Smooth muscle cell (in vitro differentiated cells): ENCODE data around the gene RNASEH1. TPM values are rescaled to one million over a fixed set of nuclear protein-coding genes. Genes with fewer than 3 reads are reported as not detected.

ENCODE experiments used
- DNase-seq: peaks from one replicate; lab custom pipeline; 2025; ENCODE audit not compliant: unreplicated experiment; lab: John Stamatoyannopoulos, UW
- H2AFZ ChIP-seq: fragments of 200-600 bp; sonication (generic); 2 replicates; pipeline ENCODE4 v1.6.0; 2016; ENCODE audit warnings: antibody characterized with exemption, low read depth, mild to moderate bottlenecking
- H3F3A ChIP-seq: fragments of 200-600 bp; sonication (generic); 2 replicates; pipeline ENCODE4 v1.6.0; 2017; ENCODE audit warnings: antibody characterized with exemption, low read depth
- H3K27ac ChIP-seq: fragments of 200-600 bp; sonication (generic); 2 replicates; pipeline ENCODE4 v1.5.1; 2016; ENCODE audit warnings: low read depth, mild to moderate bottlenecking
- H3K27me3 ChIP-seq: fragments of 200-600 bp; sonication (generic); 2 replicates; pipeline ENCODE4 v1.6.1; 2016; ENCODE audit warnings: low read depth, mild to moderate bottlenecking
- H3K36me3 ChIP-seq: fragments of 200-600 bp; sonication (generic); 2 replicates; pipeline ENCODE4 v1.5.1; 2016; ENCODE audit warnings: low read depth
- H3K4me1 ChIP-seq: fragments of 200-600 bp; sonication (generic); 2 replicates; pipeline ENCODE4 v1.5.1; 2016; ENCODE audit warnings: low read depth
- H3K4me2 ChIP-seq: fragments of 200-600 bp; sonication (generic); 2 replicates; pipeline ENCODE4 v1.6.0; 2016; ENCODE audit warnings: mild to moderate bottlenecking
- H3K4me3 ChIP-seq: fragments of 200-600 bp; sonication (generic); 2 replicates; pipeline ENCODE4 v1.5.1; 2016; ENCODE audit warnings: mild to moderate bottlenecking
- H3K79me2 ChIP-seq: fragments of 200-600 bp; sonication (generic); 2 replicates; pipeline ENCODE4 v1.6.0; 2016; ENCODE audit warnings: low read depth, mild to moderate bottlenecking
- H3K9ac ChIP-seq: fragments of 200-600 bp; sonication (generic); 2 replicates; pipeline ENCODE4 v1.6.0; 2016; ENCODE audit warnings: low read depth
- H3K9me3 ChIP-seq: fragments of 200-600 bp; sonication (generic); replicated peaks from 2 replicates; pipeline ENCODE4 v1.5.1; 2016; ENCODE audit warnings: low read depth
- H4K20me1 ChIP-seq: fragments of 200-600 bp; sonication (generic); 2 replicates; pipeline ENCODE4 v1.6.0; 2016; ENCODE audit warnings: low read depth
- CTCF ChIP-seq: fragments of 200-600 bp; sonication (generic); IDR thresholded peaks from 2 replicates; pipeline ENCODE4 v1.5.1; 2017; ENCODE audit warnings: borderline replicate concordance, mild to moderate bottlenecking, antibody characterized with exemption; ENCODE audit not compliant: insufficient read depth, poor library complexity, severe bottlenecking
- WGBS: methylation state at CpG from one replicate; pipeline ENCODE4 v1.1.7; 2016; ENCODE audit warnings: low lambda C conversion rate; 5-methylcytosine and 5-hydroxymethylcytosine counted together
- polyA plus RNA-seq: library from polyadenylated mRNA; unstranded; fragments of >200 nt; fragmentation: Nextera tagmentation; extraction: Ambion mirVana; gene quantifications from 2 replicates; pipeline ENCODE4 v1.2.1, GENCODE V29; 2016
- total RNA-seq: library from RNA; depleted of rRNA; stranded (reverse); fragments of >200 nt; gene quantifications from 2 replicates; pipeline ENCODE4 v1.2.3, GENCODE V29; 2014

The RNASEH1 gene
- total and polyA plus RNA-seq, 2 experiments from 2014 or later: 18.3 to 39.2 TPM

- DNase-seq: no peak
- no peak overlapping the region for H2AFZ ChIP-seq
- H3K27ac ChIP-seq: peak overlapping the region; percentile 32
- TF ChIP-seq CTCF: no peak
- H4K20me1 ChIP-seq: no peaks in the 10 kb centered on the region
- H3K4me3 ChIP-seq: no peak overlapping the region
- 35% methylated on average over 13 of the region's 13 CpGs for WGBS
- H3K9me3 ChIP-seq: no peaks in the 10 kb centered on the region
- peaks cover 9% of the 10 kb centered on the region for H3F3A ChIP-seq
- H3K36me3 ChIP-seq: no peaks in the 10 kb centered on the region
- peaks cover 6% of the 10 kb centered on the region for H3K79me2 ChIP-seq
- peak overlapping the region; percentile 59 for H3K4me2 ChIP-seq
- no peaks in the 10 kb centered on the region for H3K27me3 ChIP-seq
- H3K9ac ChIP-seq: no peak overlapping the region
- peaks cover 6% of the 10 kb centered on the region for H3K4me1 ChIP-seq
These were observed 35.1 kb downstream of the RNASEH1 start for GRCh38 chr2:3522961-3523421.

GRCh38 chr2:3520591-3520990 is 37.5 kb downstream of the RNASEH1 start:
- DNase-seq: no peak
- WGBS: 95% methylated on average over 6 of the region's 6 CpGs
- Histone ChIP-seq H2AFZ (no peak overlapping the region), H4K20me1 (no peaks in the 10 kb centered on the region), H3K27ac (no peak overlapping the region), H3K9me3 (no peaks in the 10 kb centered on the region), H3K9ac (no peak overlapping the region), H3K36me3 (no peaks in the 10 kb centered on the region), H3K4me2 (peak overlapping the region; percentile 90), H3K79me2 (peaks cover 16% of the 10 kb centered on the region), H3K4me3 (no peak overlapping the region), H3K4me1 (peaks cover 11% of the 10 kb centered on the region), H3K27me3 (no peaks in the 10 kb centered on the region), H3F3A (peaks cover 9% of the 10 kb centered on the region)
- TF ChIP-seq CTCF: no peak

- Histone ChIP-seq H3K27ac (peak within 1 kb of the TSS; percentile 85), H3F3A (peaks cover 9% of the 10 kb centered on the region), H3K27me3 (no peaks in the 10 kb centered on the region), H3K4me3 (peak within 1 kb of the TSS; percentile 73), H3K4me2 (peak within 1 kb of the TSS; percentile 95), H4K20me1 (no peaks in the 10 kb centered on the region), H3K79me2 (peaks cover 16% of the 10 kb centered on the region), H3K36me3 (no peaks in the 10 kb centered on the region), H2AFZ (peak within 1 kb of the TSS; percentile 84), H3K9ac (peak within 1 kb of the TSS; percentile 92), H3K4me1 (peaks cover 11% of the 10 kb centered on the region), H3K9me3 (no peaks in the 10 kb centered on the region)
- peak; percentile 80 for DNase-seq
- 7% methylated on average over 67 of the region's 76 CpGs for WGBS
- no peak for TF ChIP-seq CTCF
These were observed 38.6 kb downstream of the RNASEH1 start, which contains the start of gene ADI1 for GRCh38 chr2:3519255-3520205. Gene ADI1 (minus strand): TSS chr2:3519531. CDS start chr2:3519487, 44 bp downstream.
